Astrocyte (in vitro differentiated cells and primary cell): ENCODE results near the gene AKAP17A. TPM values are rescaled to one million over a fixed set of nuclear protein-coding genes. Genes with fewer than 3 reads are reported as not detected.

Experiments used
- DNase-seq: peaks from one replicate; pipeline ENCODE4 v3.0.0-alpha.2; 2010; ENCODE audit warnings: low read depth
- FAIRE-seq: peaks from 2 replicates; lab custom pipeline; 2011; peaks lifted over from hg19 to GRCh38; lab: Jason Lieb, UNC
- H2AFZ ChIP-seq: 2 replicates; pipeline ENCODE4 v1.6.0; 2012; ENCODE audit warnings: low read depth, low read length, inconsistent platforms
- H3K27ac ChIP-seq: 2 replicates; pipeline ENCODE4 v1.5.1; 2011; ENCODE audit warnings: low read depth, low read length, inconsistent platforms
- H3K27me3 ChIP-seq: 2 replicates; pipeline ENCODE4 v1.6.0; 2011; ENCODE audit warnings: low read length, inconsistent platforms; ENCODE audit not compliant: insufficient read depth
- H3K36me3 ChIP-seq: 2 replicates; pipeline ENCODE4 v1.5.1; 2011; ENCODE audit warnings: low read length, inconsistent platforms; ENCODE audit not compliant: insufficient read depth
- H3K4me1 ChIP-seq: 2 replicates; pipeline ENCODE4 v1.5.1; 2011; ENCODE audit warnings: low read length, inconsistent platforms; ENCODE audit not compliant: insufficient read depth
- H3K4me2 ChIP-seq: 2 replicates; pipeline ENCODE4 v1.6.0; 2012; ENCODE audit warnings: low read length, inconsistent platforms
- H3K4me3 ChIP-seq: 2 replicates; pipeline ENCODE4 v1.5.1; 2011; ENCODE audit warnings: low read depth, mild to moderate bottlenecking, low read length, inconsistent platforms; ENCODE audit not compliant: insufficient read depth
- H3K79me2 ChIP-seq: 2 replicates; pipeline ENCODE4 v1.6.0; 2012; ENCODE audit warnings: mild to moderate bottlenecking, low read length, inconsistent platforms; ENCODE audit not compliant: insufficient read depth
- H3K9ac ChIP-seq: 2 replicates; pipeline ENCODE4 v1.6.0; 2012; ENCODE audit warnings: mild to moderate bottlenecking, low read length, inconsistent platforms
- H3K9me3 ChIP-seq: 2 replicates; pipeline ENCODE4 v1.5.1; 2012; ENCODE audit warnings: low read depth, mild to moderate bottlenecking, low read length, inconsistent platforms; ENCODE audit not compliant: insufficient read depth
- H4K20me1 ChIP-seq: 2 replicates; pipeline ENCODE4 v1.6.0; 2012; ENCODE audit warnings: low read length, inconsistent platforms; ENCODE audit not compliant: insufficient read depth
- H3K27ac Mint-ChIP-seq: one replicate; pipeline ENCODE4 v1.8.0; 2021; ENCODE audit warnings: mild to moderate bottlenecking, mixed read lengths; ENCODE audit not compliant: unreplicated experiment
- H3K27me3 Mint-ChIP-seq: one replicate; pipeline ENCODE4 v1.8.0; 2021; ENCODE audit warnings: low read depth, mixed read lengths; ENCODE audit not compliant: unreplicated experiment
- H3K36me3 Mint-ChIP-seq: one replicate; pipeline ENCODE4 v1.8.0; 2021; ENCODE audit warnings: low read depth, mixed read lengths; ENCODE audit not compliant: unreplicated experiment
- H3K4me1 Mint-ChIP-seq: one replicate; pipeline ENCODE4 v1.8.0; 2021; ENCODE audit warnings: low read depth, mixed read lengths; ENCODE audit not compliant: unreplicated experiment
- H3K4me3 Mint-ChIP-seq: one replicate; pipeline ENCODE4 v1.8.0; 2021; ENCODE audit warnings: mild to moderate bottlenecking, moderate library complexity, mixed read lengths; ENCODE audit not compliant: unreplicated experiment
- H3K9me3 Mint-ChIP-seq: one replicate; pipeline ENCODE4 v1.8.0; 2021; ENCODE audit warnings: mild to moderate bottlenecking, mixed read lengths; ENCODE audit not compliant: unreplicated experiment
- EZH2 ChIP-seq: IDR thresholded peaks from 2 replicates; pipeline ENCODE4 v1.6.1; 2012; ENCODE audit warnings: mild to moderate bottlenecking, low read length, inconsistent platforms; ENCODE audit not compliant: insufficient read depth
- total RNA-seq: library from RNA; stranded (reverse); gene quantifications from 2 replicates; pipeline ENCODE4 v1.2.1, GENCODE V29; 2021
- TF ChIP-seq, protein P1 (sequence below): IDR thresholded peaks from 2 replicates; pipeline ENCODE4 v1.5.1; 2011; ENCODE audit warnings: low read depth, mild to moderate bottlenecking, inconsistent platforms, low read length, moderate library complexity; ENCODE audit not compliant: insufficient read depth

Gene AKAP17A
- total RNA-seq, 1 donor from 2014 or later, result 15.9 TPM

DNA sequence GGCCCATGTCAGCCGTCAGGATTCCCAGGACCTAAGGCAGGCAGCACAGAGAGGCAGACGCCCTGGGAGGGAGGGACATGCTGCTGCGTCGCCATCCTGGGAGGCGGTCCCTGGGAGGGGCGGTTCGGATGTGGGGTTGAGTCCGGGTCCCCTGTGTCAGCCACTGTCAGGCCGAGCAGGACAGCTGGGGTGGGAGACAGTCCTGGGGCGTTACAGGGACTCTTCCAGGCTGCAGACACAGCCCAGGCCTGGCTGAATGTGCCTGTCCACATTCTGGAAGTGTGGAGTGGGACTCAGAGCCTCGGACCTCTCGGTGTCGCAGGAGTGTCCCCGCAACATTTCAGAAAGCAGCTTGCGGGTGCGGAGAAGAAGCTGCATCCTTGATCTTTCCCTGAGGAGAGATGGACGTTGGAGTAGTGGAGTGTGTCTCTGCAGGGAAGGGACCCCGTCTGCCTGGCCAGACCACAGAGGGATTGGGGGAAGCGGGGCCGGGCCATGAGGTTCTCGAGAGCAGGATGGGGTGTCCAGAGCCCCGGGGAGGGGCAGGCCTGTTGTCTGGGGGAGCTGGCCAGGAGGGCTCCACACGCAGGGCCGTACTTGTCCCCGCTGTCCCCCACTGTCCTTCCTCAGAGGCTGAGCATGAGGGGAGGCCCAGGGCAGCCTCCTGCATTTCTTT is 6.1 kb downstream of the AKAP17A start:
- H3K4me3 ChIP-seq, result no peak overlapping the region
- H3K9me3 ChIP-seq, result no peaks in the 10 kb centered on the region
- no peak for DNase-seq
- no peak overlapping the region for H3K4me2 ChIP-seq
- H2AFZ ChIP-seq, result no peak overlapping the region
- Mint-ChIP-seq H3K9me3 (peaks cover 15% of the 10 kb centered on the region), H3K36me3 (peaks cover 4% of the 10 kb centered on the region), H3K4me3 (no peak overlapping the region), H3K27me3 (peaks cover 8% of the 10 kb centered on the region), H3K4me1 (no peaks in the 10 kb centered on the region), H3K27ac (no peak overlapping the region)
- peaks cover 21% of the 10 kb centered on the region for H3K36me3 ChIP-seq
- FAIRE-seq, result no peak
- no peak overlapping the region for H3K9ac ChIP-seq
- no peak for TF ChIP-seq EZH2
- TF ChIP-seq, protein P1, sequence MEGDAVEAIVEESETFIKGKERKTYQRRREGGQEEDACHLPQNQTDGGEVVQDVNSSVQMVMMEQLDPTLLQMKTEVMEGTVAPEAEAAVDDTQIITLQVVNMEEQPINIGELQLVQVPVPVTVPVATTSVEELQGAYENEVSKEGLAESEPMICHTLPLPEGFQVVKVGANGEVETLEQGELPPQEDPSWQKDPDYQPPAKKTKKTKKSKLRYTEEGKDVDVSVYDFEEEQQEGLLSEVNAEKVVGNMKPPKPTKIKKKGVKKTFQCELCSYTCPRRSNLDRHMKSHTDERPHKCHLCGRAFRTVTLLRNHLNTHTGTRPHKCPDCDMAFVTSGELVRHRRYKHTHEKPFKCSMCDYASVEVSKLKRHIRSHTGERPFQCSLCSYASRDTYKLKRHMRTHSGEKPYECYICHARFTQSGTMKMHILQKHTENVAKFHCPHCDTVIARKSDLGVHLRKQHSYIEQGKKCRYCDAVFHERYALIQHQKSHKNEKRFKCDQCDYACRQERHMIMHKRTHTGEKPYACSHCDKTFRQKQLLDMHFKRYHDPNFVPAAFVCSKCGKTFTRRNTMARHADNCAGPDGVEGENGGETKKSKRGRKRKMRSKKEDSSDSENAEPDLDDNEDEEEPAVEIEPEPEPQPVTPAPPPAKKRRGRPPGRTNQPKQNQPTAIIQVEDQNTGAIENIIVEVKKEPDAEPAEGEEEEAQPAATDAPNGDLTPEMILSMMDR, result no peak
- H4K20me1 ChIP-seq, result peaks cover 78% of the 10 kb centered on the region
- peaks cover 78% of the 10 kb centered on the region for H3K79me2 ChIP-seq
- no peak overlapping the region for H3K27ac ChIP-seq
- peaks cover 10% of the 10 kb centered on the region for H3K4me1 ChIP-seq
- no peaks in the 10 kb centered on the region for H3K27me3 ChIP-seq

DNA sequence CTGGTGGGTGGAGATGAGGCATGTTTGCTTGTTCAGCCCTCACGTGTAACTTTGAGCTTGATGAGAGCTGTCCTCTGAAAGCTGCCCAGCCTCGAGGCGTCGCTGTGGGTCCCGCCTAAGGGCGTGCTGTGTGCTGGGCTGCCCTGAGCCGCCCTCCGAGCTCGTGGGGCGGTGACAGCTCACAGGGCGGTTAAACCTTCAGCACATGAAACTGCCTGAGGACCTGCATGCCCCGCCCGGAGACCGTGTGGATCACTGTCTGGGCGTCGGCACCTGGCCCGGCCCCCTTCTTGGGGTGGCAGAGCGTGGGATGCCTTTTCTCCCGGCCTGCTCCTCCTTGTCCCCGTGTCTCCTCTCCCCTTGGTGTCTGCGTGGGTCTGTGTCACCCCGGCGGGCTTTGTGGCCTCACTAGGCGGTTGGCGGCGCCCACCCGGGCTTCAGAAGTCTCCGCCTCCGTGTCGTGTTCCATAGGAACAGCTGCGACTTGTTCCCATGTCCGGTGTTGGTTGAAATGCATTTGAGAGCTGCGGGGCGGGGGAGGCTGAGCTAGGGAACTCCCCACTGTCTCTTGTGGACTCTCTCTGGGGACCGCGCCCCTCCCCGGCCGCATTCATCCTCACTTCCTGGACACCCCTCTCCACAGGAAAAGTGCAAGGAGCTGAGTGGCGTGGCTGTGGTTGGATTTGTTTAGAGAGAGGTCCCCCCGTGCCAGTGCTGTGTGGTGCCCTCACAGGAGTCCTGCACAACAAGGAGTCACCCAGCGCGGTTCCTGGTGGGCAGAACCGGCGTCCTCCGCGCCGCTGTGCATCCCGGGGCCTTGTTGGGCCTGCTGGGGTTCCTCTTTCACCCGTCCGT is 6.8 kb downstream of the AKAP17A start:
- Histone ChIP-seq H3K27ac (no peak overlapping the region), H3K36me3 (peaks cover 27% of the 10 kb centered on the region), H3K4me1 (peaks cover 2% of the 10 kb centered on the region), H3K4me2 (no peak overlapping the region), H4K20me1 (peaks cover 78% of the 10 kb centered on the region), H3K27me3 (no peaks in the 10 kb centered on the region), H3K4me3 (no peak overlapping the region), H3K9me3 (no peaks in the 10 kb centered on the region), H3K9ac (no peak overlapping the region), H2AFZ (no peak overlapping the region), H3K79me2 (peaks cover 70% of the 10 kb centered on the region)
- Mint-ChIP-seq H3K36me3 (peaks cover 4% of the 10 kb centered on the region), H3K27ac (no peak overlapping the region), H3K4me1 (no peaks in the 10 kb centered on the region), H3K4me3 (no peak overlapping the region), H3K9me3 (peaks cover 11% of the 10 kb centered on the region), H3K27me3 (peaks cover 8% of the 10 kb centered on the region)
- FAIRE-seq (no peak), DNase-seq (no peak)
- no peak for TF ChIP-seq EZH2
- TF ChIP-seq, protein P1, result no peak
